ENCODE measurements around the gene CTTN.
A peak's percentile ranks its signal among the peaks of the same experiment; 100 is the strongest.

CTTN gene

DNA sequence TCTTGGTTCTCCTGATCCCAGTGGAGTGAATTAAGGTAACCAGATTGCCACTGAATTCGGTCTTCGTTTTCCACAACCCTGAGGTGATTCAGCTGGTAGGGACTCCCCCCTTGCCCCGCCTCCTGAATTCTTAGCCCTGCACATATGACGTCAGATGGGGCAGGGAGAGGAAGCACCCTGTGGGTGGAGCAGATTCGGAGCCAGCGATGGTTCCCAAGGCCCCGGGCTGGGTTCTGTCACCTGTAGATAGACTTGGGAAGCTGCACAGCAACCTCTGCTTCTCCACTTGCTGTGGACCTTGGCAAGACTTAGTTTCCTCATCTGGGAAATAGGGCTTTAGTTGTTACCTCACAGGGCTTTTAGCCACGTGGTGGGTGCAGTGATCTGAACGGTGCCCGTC lies 67.8 kb downstream of the CTTN start:
- H3K36me3 ChIP-seq (ENCODE audit: control insufficient read depth, insufficient read depth, low read length), result no peaks in the 10 kb centered on the region
- no peaks in the 10 kb centered on the region for H3K27me3 ChIP-seq (replicated peaks; ENCODE audit: control insufficient read depth, insufficient read depth, low read length)
- no peak for DNase-seq (ENCODE audit: extremely low read depth, insufficient read length)
- H3K4me3 ChIP-seq (replicated peaks; ENCODE audit: low read depth, low read length), result no peak overlapping the region
- TF ChIP-seq CTCF (IDR thresholded peaks at IDR 0.05; ENCODE audit: insufficient read depth, low read length, poor library complexity, severe bottlenecking), result no peak

DNA sequence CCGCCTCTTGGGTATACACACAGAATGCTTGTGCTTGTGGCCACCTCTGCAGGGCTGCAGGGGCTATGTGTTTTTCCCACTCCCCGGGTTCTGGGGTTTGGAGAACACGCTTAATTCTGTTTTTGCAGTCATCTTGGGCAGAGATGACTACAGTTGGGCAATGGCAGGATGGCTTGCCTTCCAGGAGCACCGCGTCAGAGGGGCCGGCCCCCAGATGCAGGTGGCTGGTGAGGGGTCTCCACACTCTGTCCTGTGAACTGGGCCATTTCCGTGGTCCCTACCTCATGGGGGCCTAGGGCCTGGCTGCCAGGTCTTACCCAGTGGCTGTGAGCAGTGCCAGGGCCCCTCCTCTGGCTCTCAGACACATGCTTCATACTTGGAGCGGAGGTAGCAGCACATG lies 68.3 kb downstream of the CTTN start:
- no peaks in the 10 kb centered on the region for H3K36me3 ChIP-seq (ENCODE audit: control insufficient read depth, insufficient read depth, low read length)
- no peaks in the 10 kb centered on the region for H3K27me3 ChIP-seq (replicated peaks; ENCODE audit: control insufficient read depth, insufficient read depth, low read length)
- TF ChIP-seq CTCF (IDR thresholded peaks at IDR 0.05; ENCODE audit: insufficient read depth, low read length, poor library complexity, severe bottlenecking), result no peak
- no peak overlapping the region for H3K4me3 ChIP-seq (replicated peaks; ENCODE audit: low read depth, low read length)
- DNase-seq (ENCODE audit: extremely low read depth, insufficient read length), result no peak

- Histone ChIP-seq H3K4me3 (replicated peaks; ENCODE audit: low read depth, low read length) (no peak overlapping the region), H3K27me3 (replicated peaks; ENCODE audit: control insufficient read depth, insufficient read depth, low read length) (no peaks in the 10 kb centered on the region; the same call in none of the 2 replicates), H3K36me3 (ENCODE audit: control insufficient read depth, insufficient read depth, low read length) (no peaks in the 10 kb centered on the region)
- no peak for DNase-seq (ENCODE audit: extremely low read depth, insufficient read length)
- TF ChIP-seq CTCF (IDR thresholded peaks at IDR 0.05; ENCODE audit: insufficient read depth, low read length, poor library complexity, severe bottlenecking), result peak; percentile 87
Measured at GRCh38 chr11:70467201-70468085, 69.1 kb downstream of the CTTN start.

- no peaks in the 10 kb centered on the region for H3K36me3 ChIP-seq (ENCODE audit: control insufficient read depth, insufficient read depth, low read length)
- no peak for DNase-seq (ENCODE audit: extremely low read depth, insufficient read length)
- no peaks in the 10 kb centered on the region; the same call in none of the 2 replicates for H3K27me3 ChIP-seq (replicated peaks; ENCODE audit: control insufficient read depth, insufficient read depth, low read length)
- H3K4me3 ChIP-seq (replicated peaks; ENCODE audit: low read depth, low read length), result no peak overlapping the region
- no peak for TF ChIP-seq CTCF (IDR thresholded peaks at IDR 0.05; ENCODE audit: insufficient read depth, low read length, poor library complexity, severe bottlenecking)
Measured at GRCh38 chr11:70468256-70469195, 70.2 kb downstream of the CTTN start.

- Histone ChIP-seq H3K4me3 (replicated peaks; ENCODE audit: low read depth, low read length) (no peak overlapping the region), H3K27me3 (replicated peaks; ENCODE audit: control insufficient read depth, insufficient read depth, low read length) (no peaks in the 10 kb centered on the region; the same call in none of the 2 replicates), H3K36me3 (ENCODE audit: control insufficient read depth, insufficient read depth, low read length) (no peaks in the 10 kb centered on the region)
- TF ChIP-seq CTCF (IDR thresholded peaks at IDR 0.05; ENCODE audit: insufficient read depth, low read length, poor library complexity, severe bottlenecking), result no peak
- peak; percentile 73 for DNase-seq (ENCODE audit: extremely low read depth, insufficient read length)
Measured at GRCh38 chr11:70470127-70470526, 71.8 kb downstream of the CTTN start.

All from GM06990 (cell line).